ENCODE data around the gene CCL8. TPM values are rescaled to one million over a fixed set of nuclear protein-coding genes. Genes with fewer than 3 reads are reported as not detected.

CCL8 gene
- total and polyA plus RNA-seq, 10 of the 15 experiments (the other 5 are each of a cell fraction or from before 2014, with no cell fraction given), result not detected

DNA sequence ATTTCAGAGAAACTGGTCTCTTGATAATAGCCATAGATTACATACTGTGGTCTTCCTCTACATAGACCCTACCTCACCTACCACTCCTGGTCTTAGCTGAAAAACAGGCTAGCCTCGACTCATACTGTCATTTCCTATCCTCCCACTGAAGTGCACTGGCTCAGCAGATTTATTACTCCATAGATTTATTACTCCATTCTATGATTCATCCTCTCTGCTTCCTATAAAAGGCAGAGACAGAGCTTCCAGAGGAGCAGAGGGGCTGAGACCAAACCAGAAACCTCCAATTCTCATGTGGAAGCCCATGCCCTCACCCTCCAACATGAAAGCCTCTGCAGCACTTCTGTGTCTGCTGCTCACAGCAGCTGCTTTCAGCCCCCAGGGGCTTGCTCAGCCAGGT, 49.3 kb upstream of the CCL8 start, which contains the start of gene CCL7 (continued):
- TF ChIP-seq, protein P1, sequence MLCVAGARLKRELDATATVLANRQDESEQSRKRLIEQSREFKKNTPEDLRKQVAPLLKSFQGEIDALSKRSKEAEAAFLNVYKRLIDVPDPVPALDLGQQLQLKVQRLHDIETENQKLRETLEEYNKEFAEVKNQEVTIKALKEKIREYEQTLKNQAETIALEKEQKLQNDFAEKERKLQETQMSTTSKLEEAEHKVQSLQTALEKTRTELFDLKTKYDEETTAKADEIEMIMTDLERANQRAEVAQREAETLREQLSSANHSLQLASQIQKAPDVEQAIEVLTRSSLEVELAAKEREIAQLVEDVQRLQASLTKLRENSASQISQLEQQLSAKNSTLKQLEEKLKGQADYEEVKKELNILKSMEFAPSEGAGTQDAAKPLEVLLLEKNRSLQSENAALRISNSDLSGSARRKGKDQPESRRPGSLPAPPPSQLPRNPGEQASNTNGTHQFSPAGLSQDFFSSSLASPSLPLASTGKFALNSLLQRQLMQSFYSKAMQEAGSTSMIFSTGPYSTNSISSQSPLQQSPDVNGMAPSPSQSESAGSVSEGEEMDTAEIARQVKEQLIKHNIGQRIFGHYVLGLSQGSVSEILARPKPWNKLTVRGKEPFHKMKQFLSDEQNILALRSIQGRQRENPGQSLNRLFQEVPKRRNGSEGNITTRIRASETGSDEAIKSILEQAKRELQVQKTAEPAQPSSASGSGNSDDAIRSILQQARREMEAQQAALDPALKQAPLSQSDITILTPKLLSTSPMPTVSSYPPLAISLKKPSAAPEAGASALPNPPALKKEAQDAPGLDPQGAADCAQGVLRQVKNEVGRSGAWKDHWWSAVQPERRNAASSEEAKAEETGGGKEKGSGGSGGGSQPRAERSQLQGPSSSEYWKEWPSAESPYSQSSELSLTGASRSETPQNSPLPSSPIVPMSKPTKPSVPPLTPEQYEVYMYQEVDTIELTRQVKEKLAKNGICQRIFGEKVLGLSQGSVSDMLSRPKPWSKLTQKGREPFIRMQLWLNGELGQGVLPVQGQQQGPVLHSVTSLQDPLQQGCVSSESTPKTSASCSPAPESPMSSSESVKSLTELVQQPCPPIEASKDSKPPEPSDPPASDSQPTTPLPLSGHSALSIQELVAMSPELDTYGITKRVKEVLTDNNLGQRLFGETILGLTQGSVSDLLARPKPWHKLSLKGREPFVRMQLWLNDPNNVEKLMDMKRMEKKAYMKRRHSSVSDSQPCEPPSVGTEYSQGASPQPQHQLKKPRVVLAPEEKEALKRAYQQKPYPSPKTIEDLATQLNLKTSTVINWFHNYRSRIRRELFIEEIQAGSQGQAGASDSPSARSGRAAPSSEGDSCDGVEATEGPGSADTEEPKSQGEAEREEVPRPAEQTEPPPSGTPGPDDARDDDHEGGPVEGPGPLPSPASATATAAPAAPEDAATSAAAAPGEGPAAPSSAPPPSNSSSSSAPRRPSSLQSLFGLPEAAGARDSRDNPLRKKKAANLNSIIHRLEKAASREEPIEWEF (IDR thresholded peaks at IDR 0.05; ENCODE audit: insufficient replicate concordance, low read depth, low read length), result no peak
- TF ChIP-seq, protein P2, sequence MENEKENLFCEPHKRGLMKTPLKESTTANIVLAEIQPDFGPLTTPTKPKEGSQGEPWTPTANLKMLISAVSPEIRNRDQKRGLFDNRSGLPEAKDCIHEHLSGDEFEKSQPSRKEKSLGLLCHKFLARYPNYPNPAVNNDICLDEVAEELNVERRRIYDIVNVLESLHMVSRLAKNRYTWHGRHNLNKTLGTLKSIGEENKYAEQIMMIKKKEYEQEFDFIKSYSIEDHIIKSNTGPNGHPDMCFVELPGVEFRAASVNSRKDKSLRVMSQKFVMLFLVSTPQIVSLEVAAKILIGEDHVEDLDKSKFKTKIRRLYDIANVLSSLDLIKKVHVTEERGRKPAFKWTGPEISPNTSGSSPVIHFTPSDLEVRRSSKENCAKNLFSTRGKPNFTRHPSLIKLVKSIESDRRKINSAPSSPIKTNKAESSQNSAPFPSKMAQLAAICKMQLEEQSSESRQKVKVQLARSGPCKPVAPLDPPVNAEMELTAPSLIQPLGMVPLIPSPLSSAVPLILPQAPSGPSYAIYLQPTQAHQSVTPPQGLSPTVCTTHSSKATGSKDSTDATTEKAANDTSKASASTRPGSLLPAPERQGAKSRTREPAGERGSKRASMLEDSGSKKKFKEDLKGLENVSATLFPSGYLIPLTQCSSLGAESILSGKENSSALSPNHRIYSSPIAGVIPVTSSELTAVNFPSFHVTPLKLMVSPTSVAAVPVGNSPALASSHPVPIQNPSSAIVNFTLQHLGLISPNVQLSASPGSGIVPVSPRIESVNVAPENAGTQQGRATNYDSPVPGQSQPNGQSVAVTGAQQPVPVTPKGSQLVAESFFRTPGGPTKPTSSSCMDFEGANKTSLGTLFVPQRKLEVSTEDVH (IDR thresholded peaks at IDR 0.05; ENCODE audit: low read depth, partially characterized antibody), result no peak
- TF ChIP-seq HDAC2 (IDR thresholded peaks at IDR 0.05) (no peak), HCFC1 (IDR thresholded peaks at IDR 0.05; ENCODE audit: low read length) (no peak), SIX5 (IDR thresholded peaks at IDR 0.05; ENCODE audit: low read depth, low read length, severe bottlenecking) (no peak)
